ENCODE measurements around the gene ATXN7L3. TPM values are rescaled to one million over a fixed set of nuclear protein-coding genes. Genes with fewer than 3 reads are reported as not detected.

ATXN7L3 gene
- total RNA-seq, 1 donor from 2014 or later = 103 TPM

- ChIA-PET POLR2A (interaction anchor here (2.1 kb wide), 1 partner anchor 9 kb away, joined by 10 read pairs; no protein-coding TSS in a partner anchor), CTCF (interaction anchor here (1.9 kb wide), 1 partner anchor 9 kb away, joined by 8 read pairs; no protein-coding TSS in a partner anchor)
- intact Hi-C loops (cut with micrococcal nuclease) = no loop called here
- ATAC-seq (ENCODE audit: low read depth) (no peak), DNase-seq (no peak)
- H3K36me3 Mint-ChIP-seq (ENCODE audit: low read depth) = peaks cover 54% of the 10 kb centered on the region
- peaks cover 43% of the 10 kb centered on the region for H3K4me1 Mint-ChIP-seq
- H3K27ac Mint-ChIP-seq = no peak overlapping the region
- H3K4me3 Mint-ChIP-seq = no peak overlapping the region
- H3K9me3 Mint-ChIP-seq = no peaks in the 10 kb centered on the region
- no peaks in the 10 kb centered on the region for H3K27me3 Mint-ChIP-seq
- TF ChIP-seq CTCF (IDR thresholded peaks at IDR 0.05) = no peak
Measured at GRCh38 chr17:44207319-44207718, 7.6 kb upstream of the ATXN7L3 start.

- Mint-ChIP-seq H3K9me3 (no peaks in the 10 kb centered on the region), H3K27ac (no peak overlapping the region), H3K4me1 (peaks cover 43% of the 10 kb centered on the region), H3K27me3 (no peaks in the 10 kb centered on the region), H3K36me3 (ENCODE audit: low read depth) (peaks cover 50% of the 10 kb centered on the region), H3K4me3 (no peak overlapping the region)
- TF ChIP-seq CTCF (IDR thresholded peaks at IDR 0.05) = no peak
- ATAC-seq (ENCODE audit: low read depth) (no peak), DNase-seq (no peak)
- POLR2A ChIA-PET = interaction anchor here (0.7 to 2.1 kb wide), 5 partner anchors 10 to 144 kb away, joined by 3 to 10 read pairs (median 5); partner anchors contain the start of gene GRN
- intact Hi-C loops (cut with micrococcal nuclease) = no loop called here
- CTCF ChIA-PET = interaction anchor here (1.3 to 1.9 kb wide), 3 partner anchors 10 to 144 kb away, joined by 3 to 8 read pairs (median 4); no protein-coding TSS in a partner anchor
Measured at GRCh38 chr17:44206825-44207155, 7.1 kb upstream of the ATXN7L3 start.

DNA sequence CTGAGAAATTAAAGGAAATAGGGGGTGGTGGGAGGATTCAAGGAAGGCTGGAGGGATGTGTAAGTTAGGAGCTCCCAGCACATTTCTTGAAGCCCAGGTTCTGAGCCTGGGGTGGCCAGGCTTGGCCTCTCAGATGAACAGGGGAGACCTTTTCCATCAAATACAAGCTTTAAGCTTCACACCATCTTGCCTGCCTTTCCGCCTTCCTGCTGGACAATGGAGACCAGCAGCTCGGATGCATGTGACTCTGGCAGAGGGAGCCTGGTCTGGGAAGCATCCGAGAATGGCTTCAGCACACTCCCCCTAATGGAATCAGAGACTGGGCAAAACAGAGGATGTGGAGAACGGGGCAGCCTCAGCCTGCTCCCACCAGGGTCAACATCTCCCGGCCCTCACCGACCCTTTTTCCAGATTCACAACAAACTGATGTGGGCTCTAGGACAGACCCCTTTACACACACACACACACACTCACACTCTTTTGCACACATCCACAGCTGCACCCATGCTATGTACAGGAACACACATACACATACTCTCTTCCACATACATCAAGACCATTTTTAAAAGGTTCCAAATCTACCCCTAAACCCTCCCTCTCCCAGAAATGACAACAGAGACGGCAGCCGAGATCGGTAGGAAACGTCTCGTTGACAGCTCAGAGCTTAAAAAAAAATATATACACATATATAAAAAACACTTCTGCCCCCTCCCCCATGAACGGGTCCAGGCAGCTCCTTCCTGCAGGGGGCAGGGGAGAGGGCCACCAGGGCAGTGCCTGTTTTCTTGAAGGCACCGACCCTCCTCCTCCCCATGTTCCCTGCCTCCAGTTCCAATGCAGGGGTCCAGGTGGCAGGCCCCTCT, 6.5 kb upstream of the ATXN7L3 start:
- intact Hi-C loops (cut with micrococcal nuclease) = no loop called here
- H3K4me1 Mint-ChIP-seq = peaks cover 41% of the 10 kb centered on the region
- DNase-seq (no peak), ATAC-seq (ENCODE audit: low read depth) (no peak)
- no peaks in the 10 kb centered on the region for H3K9me3 Mint-ChIP-seq
- H3K36me3 Mint-ChIP-seq (ENCODE audit: low read depth) = peaks cover 44% of the 10 kb centered on the region
- no peaks in the 10 kb centered on the region for H3K27me3 Mint-ChIP-seq
- TF ChIP-seq CTCF (IDR thresholded peaks at IDR 0.05) = no peak
- POLR2A ChIA-PET = interaction anchor here (0.5 to 2.1 kb wide), 7 partner anchors 10 to 145 kb away, joined by 3 to 10 read pairs (median 5); partner anchors contain the start of gene GRN
- peak overlapping the region; percentile 10 for H3K27ac Mint-ChIP-seq
- H3K4me3 Mint-ChIP-seq = no peak overlapping the region
- CTCF ChIA-PET = interaction anchor here (0.6 to 1.9 kb wide), 4 partner anchors 11 to 144 kb away, joined by 3 to 8 read pairs (median 4); no protein-coding TSS in a partner anchor

DNA sequence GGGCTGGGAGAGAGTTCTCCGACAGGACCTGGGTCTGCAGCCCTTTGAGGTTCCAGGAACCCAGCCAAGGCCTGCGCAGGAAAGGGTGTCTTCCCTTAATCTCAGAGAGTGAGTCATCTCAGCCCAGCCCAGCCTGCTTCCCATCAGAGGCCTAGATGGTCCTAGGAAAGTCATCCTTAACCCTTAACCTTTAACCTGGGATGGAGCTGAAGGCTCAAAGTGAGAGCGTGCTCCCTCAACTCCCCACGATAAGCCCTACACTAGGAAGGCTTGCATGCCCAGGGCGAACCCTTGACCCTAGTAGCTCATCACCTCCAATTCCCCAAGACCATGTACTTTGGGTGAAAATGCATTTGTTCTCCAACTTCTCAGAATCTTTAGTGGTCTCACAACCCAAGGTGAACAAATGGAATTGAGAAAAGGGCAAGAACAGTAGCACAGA, 4.8 kb upstream of the ATXN7L3 start:
- ATAC-seq (ENCODE audit: low read depth) (no peak), DNase-seq (no peak)
- no peak for TF ChIP-seq CTCF (IDR thresholded peaks at IDR 0.05)
- H3K4me1 Mint-ChIP-seq = peaks cover 37% of the 10 kb centered on the region
- peaks cover 39% of the 10 kb centered on the region for H3K36me3 Mint-ChIP-seq (ENCODE audit: low read depth)
- POLR2A ChIA-PET = interaction anchor here (1.2 to 1.5 kb wide), 6 partner anchors 8 to 123 kb away, joined by 3 to 5 read pairs (median 4); partner anchors contain the start of genes HDAC5 and UBTF
- intact Hi-C loops (cut with micrococcal nuclease) = no loop called here
- H3K9me3 Mint-ChIP-seq = no peaks in the 10 kb centered on the region
- CTCF ChIA-PET = interaction anchor here (0.9 to 2.0 kb wide), 6 partner anchors 18 to 318 kb away, joined by 3 to 9 read pairs (median 6); partner anchors contain the start of genes GRN and TMUB2
- no peak overlapping the region for H3K4me3 Mint-ChIP-seq
- H3K27me3 Mint-ChIP-seq = no peaks in the 10 kb centered on the region
- no peak overlapping the region for H3K27ac Mint-ChIP-seq

Measured in activated B cell treated with CpG ODN at 0.5 μM for 24 hours (primary cell).